HepG2 (cell line): ENCODE results near the gene PDLIM7.

Source experiments
- EP300 ChIP-seq, 3 experiments: sonication (generic) in 1 of 3; formaldehyde crosslinking in 1 of 3; IDR thresholded peaks; 2 replicates each; pipeline versions ENCODE4 v1.5.1 to v1.6.1; 2011 to 2020; ENCODE audit warnings: low read depth in 2 of 3, low read length in 2 of 3, borderline replicate concordance in 1 of 3, improper control_type of control experiment in 1 of 3, mild to moderate bottlenecking in 1 of 3, missing genetic modification reagents in 1 of 3, moderate library complexity in 1 of 3
- NFIC ChIP-seq: IDR thresholded peaks from 2 replicates; pipeline ENCODE4 v1.6.1; 2012; ENCODE audit warnings: mild to moderate bottlenecking, low read length, inconsistent platforms
- POLR2A ChIP-seq, 2 experiments: IDR thresholded peaks; 2 replicates each; pipeline ENCODE4 v1.6.1; 2011; ENCODE audit warnings: low read depth in 2 of 2, low read length in 2 of 2, mild to moderate bottlenecking in 1 of 2, moderate library complexity in 1 of 2; ENCODE audit not compliant: insufficient read depth in 1 of 2
- RBAK ChIP-seq: sonication (generic); formaldehyde crosslinking; IDR thresholded peaks from 2 replicates; pipeline ENCODE4 v1.5.1; 2020; ENCODE audit warnings: mild to moderate bottlenecking, missing genetic modification reagents
- SMAD3 ChIP-seq: sonication (generic); formaldehyde crosslinking; IDR thresholded peaks from 2 replicates; pipeline ENCODE4 v1.4.0; 2020; ENCODE audit warnings: missing genetic modification reagents
- SP2 ChIP-seq: sonication (generic); formaldehyde crosslinking; IDR thresholded peaks from 2 replicates; pipeline ENCODE4 v1.5.1; 2020; ENCODE audit warnings: mild to moderate bottlenecking, missing genetic modification reagents
- ZFYVE20 ChIP-seq: sonication (generic); formaldehyde crosslinking; IDR thresholded peaks from 2 replicates; pipeline ENCODE4 v1.8.0; 2023; ENCODE audit warnings: low read depth, mild to moderate bottlenecking, moderate library complexity, missing genetic modification reagents, borderline replicate concordance
- ZNF788 ChIP-seq: sonication (generic); formaldehyde crosslinking; IDR thresholded peaks from 2 replicates; pipeline ENCODE4 v1.5.0; 2020; ENCODE audit warnings: mild to moderate bottlenecking, missing genetic modification reagents, borderline replicate concordance
- TF ChIP-seq, protein P1 (sequence below): conservative IDR thresholded peaks from 2 replicates; pipeline ENCODE4 v1.6.1; 2018; ENCODE audit warnings: missing genetic modification reagents
- TF ChIP-seq, protein P2 (sequence below): sonication (generic); formaldehyde crosslinking; IDR thresholded peaks from 2 replicates; pipeline ENCODE4 v1.4.0; 2020; ENCODE audit warnings: missing genetic modification reagents
- TF ChIP-seq, protein P3 (sequence below): sonication (generic); formaldehyde crosslinking; IDR thresholded peaks from 2 replicates; pipeline ENCODE4 v1.8.0; 2022; ENCODE audit warnings: mild to moderate bottlenecking, missing genetic modification reagents, borderline replicate concordance

DNA sequence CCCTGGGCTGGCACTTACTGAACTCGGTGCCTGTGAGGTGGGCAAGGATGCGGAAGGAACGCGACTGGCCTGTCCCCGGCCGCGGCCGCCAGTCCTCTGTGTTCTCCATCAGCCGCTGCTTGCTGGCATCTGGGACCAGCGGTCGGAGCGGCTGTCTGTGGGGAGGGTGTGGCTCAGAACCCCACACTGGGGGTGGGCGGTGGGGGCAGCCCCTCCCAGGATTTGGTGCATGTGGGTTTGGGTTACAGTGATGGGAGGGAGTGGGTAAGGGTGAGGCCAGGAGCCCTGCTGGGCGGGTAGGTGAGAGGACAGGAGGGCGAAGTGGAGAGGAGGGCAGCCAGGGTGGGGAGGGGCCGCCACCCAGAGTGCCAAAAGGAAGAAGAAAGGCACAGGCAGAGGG is 6.4 kb downstream of the PDLIM7 start:
- TF ChIP-seq SMAD3 (CRISPR knock-in tag) (no peak), ZFYVE20 (CRISPR knock-in tag) (no peak), RBAK (CRISPR knock-in tag) (no peak), POLR2A (IDR thresholded peaks at IDR 0.05; ENCODE audit: insufficient read depth in 1 of 2, low read depth in 2 of 2, low read length in 2 of 2) (no peak), NFIC (no peak), SP2 (CRISPR knock-in tag) (no peak), EP300 (IDR thresholded peaks at IDR 0.05; ENCODE audit: low read depth in 2 of 2, low read length in 2 of 2) (no peak), EP300 (CRISPR knock-in tag; IDR thresholded peaks at IDR 0.05; ENCODE audit: borderline replicate concordance) (no peak), ZNF788 (CRISPR knock-in tag) (no peak)
- TF ChIP-seq, protein P1, sequence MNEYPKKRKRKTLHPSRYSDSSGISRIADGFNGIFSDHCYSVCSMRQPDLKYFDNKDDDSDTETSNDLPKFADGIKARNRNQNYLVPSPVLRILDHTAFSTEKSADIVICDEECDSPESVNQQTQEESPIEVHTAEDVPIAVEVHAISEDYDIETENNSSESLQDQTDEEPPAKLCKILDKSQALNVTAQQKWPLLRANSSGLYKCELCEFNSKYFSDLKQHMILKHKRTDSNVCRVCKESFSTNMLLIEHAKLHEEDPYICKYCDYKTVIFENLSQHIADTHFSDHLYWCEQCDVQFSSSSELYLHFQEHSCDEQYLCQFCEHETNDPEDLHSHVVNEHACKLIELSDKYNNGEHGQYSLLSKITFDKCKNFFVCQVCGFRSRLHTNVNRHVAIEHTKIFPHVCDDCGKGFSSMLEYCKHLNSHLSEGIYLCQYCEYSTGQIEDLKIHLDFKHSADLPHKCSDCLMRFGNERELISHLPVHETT (CRISPR knock-in tag): no peak
- TF ChIP-seq, protein P2, sequence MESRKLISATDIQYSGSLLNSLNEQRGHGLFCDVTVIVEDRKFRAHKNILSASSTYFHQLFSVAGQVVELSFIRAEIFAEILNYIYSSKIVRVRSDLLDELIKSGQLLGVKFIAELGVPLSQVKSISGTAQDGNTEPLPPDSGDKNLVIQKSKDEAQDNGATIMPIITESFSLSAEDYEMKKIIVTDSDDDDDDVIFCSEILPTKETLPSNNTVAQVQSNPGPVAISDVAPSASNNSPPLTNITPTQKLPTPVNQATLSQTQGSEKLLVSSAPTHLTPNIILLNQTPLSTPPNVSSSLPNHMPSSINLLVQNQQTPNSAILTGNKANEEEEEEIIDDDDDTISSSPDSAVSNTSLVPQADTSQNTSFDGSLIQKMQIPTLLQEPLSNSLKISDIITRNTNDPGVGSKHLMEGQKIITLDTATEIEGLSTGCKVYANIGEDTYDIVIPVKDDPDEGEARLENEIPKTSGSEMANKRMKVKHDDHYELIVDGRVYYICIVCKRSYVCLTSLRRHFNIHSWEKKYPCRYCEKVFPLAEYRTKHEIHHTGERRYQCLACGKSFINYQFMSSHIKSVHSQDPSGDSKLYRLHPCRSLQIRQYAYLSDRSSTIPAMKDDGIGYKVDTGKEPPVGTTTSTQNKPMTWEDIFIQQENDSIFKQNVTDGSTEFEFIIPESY (CRISPR knock-in tag): no peak
- TF ChIP-seq, protein P3, sequence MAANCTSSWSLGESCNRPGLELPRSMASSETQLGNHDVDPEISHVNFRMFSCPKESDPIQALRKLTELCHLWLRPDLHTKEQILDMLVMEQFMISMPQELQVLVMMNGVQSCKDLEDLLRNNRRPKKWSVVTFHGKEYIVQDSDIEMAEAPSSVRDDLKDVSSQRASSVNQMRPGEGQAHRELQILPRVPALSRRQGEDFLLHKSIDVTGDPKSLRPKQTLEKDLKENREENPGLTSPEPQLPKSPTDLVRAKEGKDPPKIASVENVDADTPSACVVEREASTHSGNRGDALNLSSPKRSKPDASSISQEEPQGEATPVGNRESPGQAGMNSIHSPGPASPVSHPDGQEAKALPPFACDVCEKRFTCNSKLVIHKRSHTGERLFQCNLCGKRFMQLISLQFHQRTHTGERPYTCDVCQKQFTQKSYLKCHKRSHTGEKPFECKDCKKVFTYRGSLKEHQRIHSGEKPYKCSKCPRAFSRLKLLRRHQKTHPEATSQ (CRISPR knock-in tag): no peak
